Caco-2 (cell line): ENCODE results near the gene SLC23A1. TPM values are rescaled to one million over a fixed set of nuclear protein-coding genes. Genes with fewer than 3 reads are reported as not detected.
"Not testable (repeated sequence)": the region's sequence is repeated elsewhere in the genome, so short reads cannot be mapped to it uniquely, and the experiment has no call there.

ENCODE experiments used
- BruUV-seq: library from RNA; stranded (reverse); fragments of 400-500 nt; replicated peaks from 2 replicates; lab custom pipeline; 2021; lab: Mats Ljungman, UMichigan
- CTCF ChIA-PET: fragments of 300-600 bp; sonication (Branson Sonifier 250); formaldehyde crosslinking; loops from one replicate; lab custom pipeline; 2022; ENCODE audit warnings: antibody characterized with exemption; lab: Charles Lee
- POLR2A ChIA-PET: fragments of 300-600 bp; sonication (Branson Sonifier 250); formaldehyde crosslinking; loops from one replicate; lab custom pipeline; 2022; ENCODE audit warnings: antibody characterized with exemption; lab: Charles Lee
- DNase-seq, 2 experiments: peaks; one replicate each; pipeline versions ENCODE4 v3.0.0 to v3.0.0-alpha.2; 2020 to 2022
- H3K27me3 ChIP-seq: replicated peaks from 2 replicates; pipeline ENCODE4 v1.6.0; 2011; ENCODE audit warnings: low read length; ENCODE audit not compliant: control insufficient read depth, insufficient read depth
- H3K36me3 ChIP-seq: 2 replicates; pipeline ENCODE4 v1.5.1; 2011; ENCODE audit warnings: low read length; ENCODE audit not compliant: control insufficient read depth, insufficient read depth
- H3K4me1 ChIP-seq: fragments of 250-450 bp; sonication (Bioruptor Pico); 2 replicates; pipeline ENCODE4 v1.5.1; 2020; ENCODE audit warnings: mild to moderate bottlenecking
- H3K4me3 ChIP-seq: 2 replicates; pipeline ENCODE4 v1.5.1; 2011; ENCODE audit warnings: low read depth, mild to moderate bottlenecking, control low read depth, low read length
- H3K9me3 ChIP-seq: fragments of 250-450 bp; sonication (Bioruptor Pico); 2 replicates; pipeline ENCODE4 v1.5.1; 2020; ENCODE audit warnings: mild to moderate bottlenecking, moderate library complexity
- H3K27ac Mint-ChIP-seq: one replicate; pipeline ENCODE4 v1.8.0; 2022; ENCODE audit warnings: mixed read lengths; ENCODE audit not compliant: unreplicated experiment
- H3K27me3 Mint-ChIP-seq: one replicate; pipeline ENCODE4 v1.8.0; 2022; ENCODE audit warnings: mixed read lengths; ENCODE audit not compliant: insufficient read depth, unreplicated experiment
- H3K36me3 Mint-ChIP-seq: one replicate; pipeline ENCODE4 v1.8.0; 2022; ENCODE audit warnings: mild to moderate bottlenecking, mixed read lengths; ENCODE audit not compliant: insufficient read depth, unreplicated experiment
- H3K4me1 Mint-ChIP-seq: one replicate; pipeline ENCODE4 v1.8.0; 2022; ENCODE audit warnings: low read depth, mixed read lengths; ENCODE audit not compliant: unreplicated experiment
- H3K4me3 Mint-ChIP-seq: one replicate; pipeline ENCODE4 v1.8.0; 2022; ENCODE audit warnings: mild to moderate bottlenecking, moderate library complexity, mixed read lengths; ENCODE audit not compliant: unreplicated experiment
- H3K9me3 Mint-ChIP-seq: one replicate; pipeline ENCODE4 v1.8.0; 2022; ENCODE audit warnings: mixed read lengths; ENCODE audit not compliant: unreplicated experiment
- CTCF ChIP-seq, 2 experiments: fragments of 200-600 bp in 1 of 2; IDR thresholded peaks; 1 replicate in 1 of 2; 2 replicates in 1 of 2; pipeline versions ENCODE4 v1.5.1 to v1.8.0; 2011 to 2022; ENCODE audit warnings: antibody characterized with exemption in 1 of 2, control low read depth in 1 of 2, inconsistent platforms in 1 of 2, low read depth in 1 of 2, low read length in 1 of 2, mild to moderate bottlenecking in 1 of 2, moderate library complexity in 1 of 2; ENCODE audit not compliant: insufficient read depth in 1 of 2, severe bottlenecking in 1 of 2, unreplicated experiment in 1 of 2
- intact Hi-C: fragments of 100-400 bp; cut with micrococcal nuclease; formaldehyde crosslinking; loops from one replicate; pipeline ENCODE4 v1.10.0; 2022; ENCODE audit not compliant: unreplicated experiment
- total RNA-seq: library from RNA; stranded (reverse); gene quantifications from 2 replicates; pipeline ENCODE4 v1.2.3, GENCODE V29; 2022

The SLC23A1 gene
- total RNA-seq, 1 experiment from 2014 or later, result 20.4 TPM

- intact Hi-C loops, result no loop called here
These were observed 6.9 kb upstream of the SLC23A1 start, which contains the start of gene MZB1 for GRCh38 chr5:139389701-139390638. Gene MZB1, minus strand, starts transcription at chr5:139389913. Its CDS starts 57 bp downstream, at chr5:139389856.

GRCh38 chr5:139388198-139388821, 5.2 kb upstream of the SLC23A1 start:
- H3K27ac Mint-ChIP-seq, result no peak overlapping the region
- no TSS peak for BruUV-seq
- H3K4me1 Mint-ChIP-seq, result peaks cover 30% of the 10 kb centered on the region
- ChIA-PET CTCF (interaction anchor here (0.7 kb wide), 1 partner anchor 46 kb away, joined by 4 read pairs; the partner anchor contains the start of gene PAIP2), POLR2A (no interaction called here)
- H3K4me3 ChIP-seq, result no peak overlapping the region
- DNase-seq, result no peak
- no peaks in the 10 kb centered on the region for H3K27me3 Mint-ChIP-seq
- H3K9me3 Mint-ChIP-seq, result no peaks in the 10 kb centered on the region
- H3K4me1 ChIP-seq, result peaks cover 43% of the 10 kb centered on the region
- intact Hi-C loops, result no loop called here
- TF ChIP-seq CTCF (IDR thresholded peaks at IDR 0.05; ENCODE audit: insufficient read depth in 1 of 2, low read depth in 1 of 2, low read length in 1 of 2, severe bottlenecking in 1 of 2, unreplicated experiment in 1 of 2), result no peak
- no peaks in the 10 kb centered on the region for H3K27me3 ChIP-seq
- H3K36me3 Mint-ChIP-seq, result peaks cover 13% of the 10 kb centered on the region
- H3K36me3 ChIP-seq, result no peaks in the 10 kb centered on the region
- no peaks in the 10 kb centered on the region for H3K9me3 ChIP-seq
- H3K4me3 Mint-ChIP-seq, result no peak overlapping the region

More at GRCh38 chr5:139389701-139390638, 6.9 kb upstream of the SLC23A1 start, which contains the start of gene MZB1:
- Histone ChIP-seq H3K36me3 (no peaks in the 10 kb centered on the region), H3K4me1 (peaks cover 33% of the 10 kb centered on the region), H3K9me3 (no peaks in the 10 kb centered on the region), H3K4me3 (no peak within 1 kb of the TSS), H3K27me3 (no peaks in the 10 kb centered on the region)
- Mint-ChIP-seq H3K27ac (no peak within 1 kb of the TSS), H3K4me3 (no peak within 1 kb of the TSS), H3K9me3 (no peaks in the 10 kb centered on the region), H3K4me1 (peaks cover 14% of the 10 kb centered on the region), H3K36me3 (peaks cover 14% of the 10 kb centered on the region), H3K27me3 (no peaks in the 10 kb centered on the region)
- BruUV-seq, result no TSS peak
- POLR2A ChIA-PET, result no interaction called here
- CTCF ChIA-PET, result interaction anchor here (1.4 kb wide), 1 partner anchor 48 kb away, joined by 6 read pairs; the partner anchor contains the start of gene PAIP2
- no peak for DNase-seq
- no peak for TF ChIP-seq CTCF (IDR thresholded peaks at IDR 0.05; ENCODE audit: insufficient read depth in 1 of 2, low read depth in 1 of 2, low read length in 1 of 2, severe bottlenecking in 1 of 2, unreplicated experiment in 1 of 2)

GRCh38 chr5:139387611-139388197, 4.6 kb upstream of the SLC23A1 start:
- POLR2A ChIA-PET, result no interaction called here
- TF ChIP-seq CTCF (IDR thresholded peaks at IDR 0.05; ENCODE audit: insufficient read depth in 1 of 2, low read depth in 1 of 2, low read length in 1 of 2, severe bottlenecking in 1 of 2, unreplicated experiment in 1 of 2), result no peak
- peaks cover 33% of the 10 kb centered on the region for H3K4me1 Mint-ChIP-seq
- no peak overlapping the region for H3K4me3 Mint-ChIP-seq
- H3K27me3 Mint-ChIP-seq, result no peaks in the 10 kb centered on the region
- Histone ChIP-seq H3K9me3 (no peaks in the 10 kb centered on the region), H3K4me1 (peaks cover 46% of the 10 kb centered on the region), H3K36me3 (no peaks in the 10 kb centered on the region), H3K27me3 (no peaks in the 10 kb centered on the region), H3K4me3 (no peak overlapping the region)
- intact Hi-C loops, result no loop called here
- peaks cover 7% of the 10 kb centered on the region for H3K36me3 Mint-ChIP-seq
- no peak overlapping the region for H3K27ac Mint-ChIP-seq
- H3K9me3 Mint-ChIP-seq, result no peaks in the 10 kb centered on the region
- no peak for DNase-seq
- BruUV-seq, result no TSS peak
- CTCF ChIA-PET, result interaction anchor here (0.7 kb wide), 1 partner anchor 46 kb away, joined by 4 read pairs; the partner anchor contains the start of gene PAIP2

GRCh38 chr5:139386956-139387355, 3.9 kb upstream of the SLC23A1 start:
- H3K27me3 Mint-ChIP-seq, POLR2A ChIA-PET, H3K4me3 Mint-ChIP-seq, BruUV-seq, H3K36me3 Mint-ChIP-seq, H3K9me3 ChIP-seq, H3K36me3 ChIP-seq, H3K9me3 Mint-ChIP-seq, H3K27ac Mint-ChIP-seq, H3K27me3 ChIP-seq, CTCF ChIA-PET, intact Hi-C loops, DNase-seq, H3K4me3 ChIP-seq: not testable (repeated sequence)
- peaks cover 38% of the 10 kb centered on the region for H3K4me1 Mint-ChIP-seq
- peaks cover 49% of the 10 kb centered on the region for H3K4me1 ChIP-seq
